Stimulated activated naive B cell treated with anti-CD40 and anti-IgM and Interleukin-4, amounts not matched to agents 10 μg/mL and 1 μg/mL and 100 μg/mL, for 72 hours (primary cell): Measurements from ENCODE around the gene DIABLO.
A peak's percentile ranks its signal among the peaks of the same experiment; 100 is the strongest.

Experiments used
- ATAC-seq, 2 donors: fragments of 150-1000 bp; cut with Tn5 transposase; replicated peaks; 2 replicates each; pipeline ENCODE4 v1.10.0; 2021; ENCODE audit warnings: moderate library complexity in 1 of 2
- DNase-seq: peaks from one replicate; pipeline ENCODE4 v3.0.0; 2021
- H3K27ac Mint-ChIP-seq: one replicate; pipeline ENCODE4 v1.8.0; 2022; ENCODE audit warnings: mild to moderate bottlenecking, mixed read lengths
- H3K27me3 Mint-ChIP-seq, 2 donors: one replicate each; pipeline ENCODE4 v1.8.0; 2022; ENCODE audit warnings: mixed read lengths in 2 of 2
- H3K36me3 Mint-ChIP-seq, 2 donors: one replicate each; pipeline ENCODE4 v1.8.0; 2022; ENCODE audit warnings: mixed read lengths in 2 of 2, mild to moderate bottlenecking in 1 of 2
- H3K4me1 Mint-ChIP-seq, 2 donors: one replicate each; pipeline ENCODE4 v1.8.0; 2022; ENCODE audit warnings: mixed read lengths in 2 of 2, mild to moderate bottlenecking in 1 of 2
- H3K4me3 Mint-ChIP-seq, 2 donors: one replicate each; pipeline ENCODE4 v1.8.0; 2022; ENCODE audit warnings: mild to moderate bottlenecking in 2 of 2, mixed read lengths in 2 of 2, moderate library complexity in 1 of 2
- H3K9me3 Mint-ChIP-seq, 2 donors: one replicate each; pipeline ENCODE4 v1.8.0; 2022; ENCODE audit warnings: mixed read lengths in 2 of 2, mild to moderate bottlenecking in 1 of 2

Gene DIABLO

DNA sequence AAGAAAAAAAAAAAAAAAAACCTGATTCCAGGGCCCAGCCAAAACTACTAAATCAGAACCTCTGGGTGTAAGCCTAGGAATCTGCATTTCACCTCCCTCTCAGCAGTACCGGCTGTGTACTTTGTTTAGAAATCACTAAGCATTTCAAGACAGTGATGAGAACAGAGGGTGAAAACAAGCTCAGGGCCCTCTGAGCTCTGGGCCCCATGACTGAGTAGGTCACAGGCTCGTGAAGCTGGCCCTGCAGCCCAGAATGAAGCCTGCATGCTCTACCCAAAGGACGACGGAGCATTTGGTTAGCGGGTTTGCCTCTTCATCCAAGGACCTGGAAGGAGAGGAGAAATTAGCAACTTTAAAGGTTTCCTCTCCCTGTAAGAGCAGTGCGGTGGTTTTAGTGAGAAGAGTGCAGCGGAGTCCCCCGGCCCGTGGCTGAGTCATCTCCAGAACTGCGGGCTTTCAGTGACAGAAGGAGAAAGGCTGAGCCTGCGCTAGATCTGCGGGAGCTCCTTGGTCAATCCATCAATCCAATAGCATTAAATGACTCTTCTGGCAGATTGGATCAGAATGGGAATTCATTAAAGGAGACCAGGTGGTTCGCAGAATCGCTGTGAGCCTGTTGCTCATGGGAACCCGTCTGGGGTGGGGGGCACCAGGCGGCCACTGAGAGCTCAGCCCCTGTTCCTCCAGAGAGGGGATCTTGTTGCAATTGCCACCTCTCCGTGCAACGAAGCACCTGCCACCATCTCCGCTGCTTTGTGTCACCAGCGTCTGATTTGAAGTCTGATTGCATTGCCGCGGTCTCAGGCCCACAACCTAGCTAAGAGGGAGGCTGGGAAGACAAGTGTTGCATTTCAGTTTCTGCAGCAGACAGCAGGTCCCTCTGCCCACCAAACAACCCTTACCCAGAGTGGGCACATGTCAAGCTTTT, 59.2 kb downstream of the DIABLO start:
- peak; percentile 55 to 90 for ATAC-seq
- Mint-ChIP-seq H3K27ac (no peak overlapping the region), H3K4me1 (no peaks in the 10 kb centered on the region), H3K4me3 (no peak overlapping the region), H3K9me3 (no peaks in the 10 kb centered on the region), H3K36me3 (no peaks in the 10 kb centered on the region), H3K27me3 (no peaks in the 10 kb centered on the region)
- DNase-seq: no peak

- H3K9me3 Mint-ChIP-seq: no peaks in the 10 kb centered on the region
- DNase-seq (no peak), ATAC-seq (no peak)
- no peak overlapping the region for H3K4me3 Mint-ChIP-seq
- no peaks in the 10 kb centered on the region for H3K4me1 Mint-ChIP-seq
- no peak overlapping the region for H3K27ac Mint-ChIP-seq
- no peaks in the 10 kb centered on the region for H3K27me3 Mint-ChIP-seq
- H3K36me3 Mint-ChIP-seq: no peaks in the 10 kb centered on the region
Measured at GRCh38 chr12:122162976-122163375, 62.9 kb downstream of the DIABLO start.

- ATAC-seq (no peak), DNase-seq (no peak)
- Mint-ChIP-seq H3K4me1 (no peaks in the 10 kb centered on the region), H3K27ac (no peak overlapping the region), H3K36me3 (no peaks in the 10 kb centered on the region), H3K4me3 (no peak overlapping the region), H3K27me3 (no peaks in the 10 kb centered on the region), H3K9me3 (no peaks in the 10 kb centered on the region)
Measured at GRCh38 chr12:122161682-122162081, 64.2 kb downstream of the DIABLO start.

DNA sequence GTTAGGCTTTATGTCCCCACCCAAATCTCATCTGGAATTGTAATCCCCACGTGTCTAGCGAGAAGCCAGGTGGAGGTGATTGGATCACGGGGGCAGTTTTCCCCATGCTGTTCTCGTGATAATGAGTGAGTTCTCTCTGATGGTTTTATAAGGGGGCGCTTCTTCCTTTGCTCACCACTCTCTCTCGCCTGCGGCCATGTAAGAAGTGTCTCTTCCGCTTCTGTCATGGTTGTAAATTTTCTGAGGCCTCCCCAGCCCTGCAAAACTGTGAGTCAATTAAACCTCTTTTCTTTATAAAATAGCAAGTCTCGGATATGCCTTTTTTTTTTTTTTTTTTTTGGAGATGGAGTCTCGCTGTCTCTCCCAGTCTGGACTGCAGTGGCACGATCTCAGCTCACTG, 65.1 kb downstream of the DIABLO start:
- no peaks in the 10 kb centered on the region for H3K4me1 Mint-ChIP-seq
- no peaks in the 10 kb centered on the region for H3K9me3 Mint-ChIP-seq
- no peaks in the 10 kb centered on the region for H3K36me3 Mint-ChIP-seq

DNA sequence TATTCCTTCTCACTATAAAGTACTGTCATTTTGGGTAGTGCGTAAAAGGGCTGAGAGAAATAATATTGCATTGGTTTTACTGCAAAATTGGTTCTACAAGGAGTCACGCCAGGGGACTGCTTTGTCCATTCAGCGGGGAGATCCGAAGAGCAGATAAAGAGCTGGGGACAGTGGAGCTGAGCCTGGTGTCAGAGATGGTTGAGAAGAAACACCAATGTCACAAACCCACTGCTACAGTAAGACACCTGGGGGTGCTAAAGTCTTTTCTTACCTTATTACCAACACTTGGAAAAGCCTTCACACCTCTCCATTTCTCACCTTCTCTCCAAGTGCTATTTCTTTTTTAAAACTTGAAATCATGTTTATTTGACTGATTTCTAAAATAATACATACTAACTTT, 66.0 kb downstream of the DIABLO start:
- H3K27ac Mint-ChIP-seq: no peak overlapping the region
- H3K27me3 Mint-ChIP-seq: no peaks in the 10 kb centered on the region
- H3K9me3 Mint-ChIP-seq: no peaks in the 10 kb centered on the region
- H3K4me3 Mint-ChIP-seq: no peak overlapping the region
- DNase-seq (no peak), ATAC-seq (no peak)
- H3K36me3 Mint-ChIP-seq: no peaks in the 10 kb centered on the region
- H3K4me1 Mint-ChIP-seq: no peaks in the 10 kb centered on the region

More for the DNA sequence above, 65.1 kb downstream of the DIABLO start:
- DNase-seq (no peak), ATAC-seq (no peak)
- H3K27ac Mint-ChIP-seq: no peak overlapping the region
- H3K27me3 Mint-ChIP-seq: no peaks in the 10 kb centered on the region
- no peak overlapping the region for H3K4me3 Mint-ChIP-seq

DNA sequence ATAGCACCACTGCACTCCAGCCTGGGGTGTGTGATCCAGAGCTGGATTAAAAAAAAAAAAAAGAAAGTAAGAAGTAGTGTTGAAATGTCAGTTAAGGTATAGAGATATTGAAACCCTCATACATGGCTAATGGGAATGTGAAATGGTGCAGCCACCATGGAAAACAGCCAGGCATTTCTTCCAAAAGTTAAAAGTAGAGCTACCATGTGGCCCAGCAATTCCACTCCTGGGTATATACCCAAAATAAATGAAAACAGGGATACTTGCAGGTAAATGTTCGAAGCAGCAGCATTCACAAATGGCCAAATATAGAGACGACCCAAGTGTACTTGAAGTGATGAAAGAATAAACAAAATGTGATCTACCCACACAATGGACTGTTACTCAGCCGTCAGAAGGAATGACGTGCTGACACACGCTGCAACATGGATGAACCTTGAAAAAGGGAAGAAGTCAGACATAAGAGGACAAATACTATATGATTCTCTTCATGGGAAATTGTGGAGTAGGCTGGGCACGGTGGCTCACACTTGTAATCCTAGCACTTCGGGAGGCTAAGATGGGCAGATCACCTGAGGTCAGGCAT, 67.1 kb downstream of the DIABLO start:
- no peak for ATAC-seq
- H3K27me3 Mint-ChIP-seq: no peaks in the 10 kb centered on the region
- DNase-seq: no peak
- H3K9me3 Mint-ChIP-seq: no peaks in the 10 kb centered on the region
- H3K4me3 Mint-ChIP-seq: no peak overlapping the region
- H3K4me1 Mint-ChIP-seq: no peaks in the 10 kb centered on the region
- no peaks in the 10 kb centered on the region for H3K36me3 Mint-ChIP-seq
- no peak overlapping the region for H3K27ac Mint-ChIP-seq
